Choroid plexus epithelial cell (primary cell): ENCODE results near the gene SSH3.

Source experiments
- DNase-seq: peaks from one replicate; pipeline ENCODE4 v3.0.0-alpha.2; 2010; ENCODE audit warnings: low read depth
- H3K4me3 ChIP-seq: 2 replicates; pipeline ENCODE4 v1.5.1; 2011; ENCODE audit warnings: low read depth, mild to moderate bottlenecking, control low read depth, low read length, moderate library complexity
- CTCF ChIP-seq: conservative IDR thresholded peaks from 2 replicates; pipeline ENCODE4 v1.5.1; 2011; ENCODE audit warnings: low read depth, mild to moderate bottlenecking, control low read depth, inconsistent platforms, low read length, moderate library complexity

Gene SSH3

GRCh38 chr11:67268962-67269268 lies 34.4 kb upstream of the SSH3 start:
- no peak overlapping the region for H3K4me3 ChIP-seq
- TF ChIP-seq CTCF, result no peak
- no peak for DNase-seq

GRCh38 chr11:67269401-67270255 lies 33.7 kb upstream of the SSH3 start:
- no peak for DNase-seq
- no peak for TF ChIP-seq CTCF
- H3K4me3 ChIP-seq, result peak overlapping the region; percentile 39

GRCh38 chr11:67270256-67271204 lies 32.8 kb upstream of the SSH3 start:
- peak overlapping the region; percentile 39 for H3K4me3 ChIP-seq
- TF ChIP-seq CTCF, result no peak
- no peak for DNase-seq

GRCh38 chr11:67271205-67271540 lies 32.2 kb upstream of the SSH3 start:
- TF ChIP-seq CTCF, result no peak
- H3K4me3 ChIP-seq, result no peak overlapping the region
- DNase-seq, result no peak

- DNase-seq, result no peak
- H3K4me3 ChIP-seq, result no peak overlapping the region
- TF ChIP-seq CTCF, result no peak
Observed at GRCh38 chr11:67271541-67272284, 31.6 kb upstream of the SSH3 start.

GRCh38 chr11:67272327-67273259 lies 30.7 kb upstream of the SSH3 start:
- TF ChIP-seq CTCF, result no peak
- H3K4me3 ChIP-seq, result no peak overlapping the region
- DNase-seq, result no peak
